ENCODE measurements around the gene INMT.

The INMT gene

GRCh38 chr7:30707391-30708357, 44.3 kb upstream of the INMT start:
- no peak for TF ChIP-seq CTCF (conservative IDR thresholded peaks at IDR 0.05)

GRCh38 chr7:30708412-30708811, 43.5 kb upstream of the INMT start:
- H3K27ac ChIP-seq = no peak overlapping the region
- no peak for TF ChIP-seq CTCF (conservative IDR thresholded peaks at IDR 0.05)

More at GRCh38 chr7:30707391-30708357, 44.3 kb upstream of the INMT start:
- no peak overlapping the region for H3K27ac ChIP-seq

- no peak overlapping the region for H3K27ac ChIP-seq
- TF ChIP-seq CTCF (conservative IDR thresholded peaks at IDR 0.05) = no peak
Measured at GRCh38 chr7:30708983-30709382, 43.0 kb upstream of the INMT start.

GRCh38 chr7:30709549-30709948, 42.4 kb upstream of the INMT start:
- TF ChIP-seq CTCF (conservative IDR thresholded peaks at IDR 0.05) = no peak

GRCh38 chr7:30710669-30711068, 41.3 kb upstream of the INMT start:
- no peak for TF ChIP-seq CTCF (conservative IDR thresholded peaks at IDR 0.05)
- H3K27ac ChIP-seq = no peak overlapping the region

More at GRCh38 chr7:30709549-30709948, 42.4 kb upstream of the INMT start:
- no peak overlapping the region for H3K27ac ChIP-seq

- H3K27ac ChIP-seq = no peak overlapping the region
- TF ChIP-seq CTCF (conservative IDR thresholded peaks at IDR 0.05) = no peak
Measured at GRCh38 chr7:30713392-30713791, 38.5 kb upstream of the INMT start.

GRCh38 chr7:30714129-30714528, 37.8 kb upstream of the INMT start:
- H3K27ac ChIP-seq = no peak overlapping the region
- TF ChIP-seq CTCF (conservative IDR thresholded peaks at IDR 0.05) = no peak

All from VCaP (cell line).